ENCODE results near the gene APOBEC3C.
"Not testable (repeated sequence)": the region's sequence is repeated elsewhere in the genome, so short reads cannot be mapped to it uniquely, and the experiment has no call there.

Gene APOBEC3C

GRCh38 chr22:39024519-39025308, 10.7 kb downstream of the APOBEC3C start:
- no peak for DNase-seq

- no peak for DNase-seq
Measured at GRCh38 chr22:39026509-39027150, 12.6 kb downstream of the APOBEC3C start.

- no peak for DNase-seq
Measured at GRCh38 chr22:39027717-39028116, 13.7 kb downstream of the APOBEC3C start.

GRCh38 chr22:39028281-39028680, 14.2 kb downstream of the APOBEC3C start:
- no peak for DNase-seq

GRCh38 chr22:39029227-39029626, 15.2 kb downstream of the APOBEC3C start:
- DNase-seq, result no peak

- no peak for DNase-seq
Measured at GRCh38 chr22:39030705-39031104, 16.6 kb downstream of the APOBEC3C start.

GRCh38 chr22:39031434-39032295, 17.6 kb downstream of the APOBEC3C start:
- not testable (repeated sequence) for DNase-seq

- DNase-seq, result not testable (repeated sequence)
Measured at GRCh38 chr22:39037071-39037470, 23.0 kb downstream of the APOBEC3C start.

GRCh38 chr22:39039306-39040126, 25.5 kb downstream of the APOBEC3C start:
- DNase-seq, result no peak

- not testable (repeated sequence) for DNase-seq
Measured at GRCh38 chr22:39040155-39040537, 26.1 kb downstream of the APOBEC3C start.

GRCh38 chr22:39040538-39041296, 26.7 kb downstream of the APOBEC3C start, which contains the start of gene APOBEC3F:
APOBEC3F (plus strand) TSS chr22:39040864; CDS start chr22:39040961, 97 bp downstream.
- DNase-seq, result peak; percentile 79

GRCh38 chr22:39041908-39042307, 27.9 kb downstream of the APOBEC3C start:
- DNase-seq, result no peak

GRCh38 chr22:39043063-39043462, 29.0 kb downstream of the APOBEC3C start:
- DNase-seq, result not testable (repeated sequence)

GRCh38 chr22:39045136-39045535, 31.1 kb downstream of the APOBEC3C start:
- not testable (repeated sequence) for DNase-seq

- not testable (repeated sequence) for DNase-seq
Measured at GRCh38 chr22:39049486-39049885, 35.4 kb downstream of the APOBEC3C start.

GRCh38 chr22:39051844-39052495, 37.9 kb downstream of the APOBEC3C start:
- not testable (repeated sequence) for DNase-seq

- no peak for DNase-seq
Measured at GRCh38 chr22:39055658-39056057, 41.6 kb downstream of the APOBEC3C start.

- not testable (repeated sequence) for DNase-seq
Measured at GRCh38 chr22:39061290-39061689, 47.2 kb downstream of the APOBEC3C start.

- DNase-seq, result not testable (repeated sequence)
Measured at GRCh38 chr22:39061951-39062350, 47.9 kb downstream of the APOBEC3C start.

- DNase-seq, result not testable (repeated sequence)
Measured at GRCh38 chr22:39063904-39064303, 49.8 kb downstream of the APOBEC3C start.

Measured in hematopoietic multipotent progenitor cell treated with erythropoietin and hydrocortisone succinate and interleukin-3 and kit ligand, for 6 days (in vitro differentiated cells).